ENCODE results near the gene GALNT12.

GALNT12 gene

DNA sequence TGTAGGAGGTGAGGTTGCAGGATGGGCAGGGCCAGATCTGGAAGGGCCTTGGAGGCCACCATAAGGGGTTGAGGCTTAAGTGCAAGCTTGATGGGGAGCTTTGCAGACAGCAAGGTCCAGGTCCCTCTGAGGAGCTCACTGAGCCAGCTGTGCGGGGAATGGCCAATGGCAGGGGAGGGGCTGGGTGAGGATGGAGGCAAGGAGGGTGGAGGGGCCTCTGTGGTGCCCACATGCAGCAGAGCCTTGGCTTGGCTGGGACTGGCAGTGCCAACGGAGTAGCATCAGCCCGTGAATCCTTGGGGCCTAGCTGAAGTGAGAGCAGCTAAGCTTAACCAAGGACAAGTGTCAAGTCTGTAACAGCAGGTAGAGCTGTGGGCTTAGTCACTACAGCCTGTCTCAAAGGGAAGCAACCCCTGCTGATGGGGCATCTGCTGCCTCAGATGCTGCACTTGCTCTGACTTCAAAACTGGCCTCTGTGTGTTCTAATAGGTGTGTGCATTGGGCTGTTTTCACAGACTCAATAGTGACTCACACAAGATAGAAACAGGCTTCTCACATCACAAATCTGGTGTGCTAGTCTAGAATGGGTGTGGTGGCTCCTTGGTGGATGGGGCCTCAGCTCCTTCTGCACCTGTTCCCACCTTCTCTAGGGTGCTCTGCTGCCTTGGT lies 16.3 kb downstream of the GALNT12 start:
- TF ChIP-seq, protein P1, sequence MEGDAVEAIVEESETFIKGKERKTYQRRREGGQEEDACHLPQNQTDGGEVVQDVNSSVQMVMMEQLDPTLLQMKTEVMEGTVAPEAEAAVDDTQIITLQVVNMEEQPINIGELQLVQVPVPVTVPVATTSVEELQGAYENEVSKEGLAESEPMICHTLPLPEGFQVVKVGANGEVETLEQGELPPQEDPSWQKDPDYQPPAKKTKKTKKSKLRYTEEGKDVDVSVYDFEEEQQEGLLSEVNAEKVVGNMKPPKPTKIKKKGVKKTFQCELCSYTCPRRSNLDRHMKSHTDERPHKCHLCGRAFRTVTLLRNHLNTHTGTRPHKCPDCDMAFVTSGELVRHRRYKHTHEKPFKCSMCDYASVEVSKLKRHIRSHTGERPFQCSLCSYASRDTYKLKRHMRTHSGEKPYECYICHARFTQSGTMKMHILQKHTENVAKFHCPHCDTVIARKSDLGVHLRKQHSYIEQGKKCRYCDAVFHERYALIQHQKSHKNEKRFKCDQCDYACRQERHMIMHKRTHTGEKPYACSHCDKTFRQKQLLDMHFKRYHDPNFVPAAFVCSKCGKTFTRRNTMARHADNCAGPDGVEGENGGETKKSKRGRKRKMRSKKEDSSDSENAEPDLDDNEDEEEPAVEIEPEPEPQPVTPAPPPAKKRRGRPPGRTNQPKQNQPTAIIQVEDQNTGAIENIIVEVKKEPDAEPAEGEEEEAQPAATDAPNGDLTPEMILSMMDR (conservative IDR thresholded peaks at IDR 0.05; ENCODE audit: low read length): no peak
- no peak overlapping the region for H3K4me3 ChIP-seq (ENCODE audit: low read length)
- DNase-seq (ENCODE audit: low read depth): no peak

DNA sequence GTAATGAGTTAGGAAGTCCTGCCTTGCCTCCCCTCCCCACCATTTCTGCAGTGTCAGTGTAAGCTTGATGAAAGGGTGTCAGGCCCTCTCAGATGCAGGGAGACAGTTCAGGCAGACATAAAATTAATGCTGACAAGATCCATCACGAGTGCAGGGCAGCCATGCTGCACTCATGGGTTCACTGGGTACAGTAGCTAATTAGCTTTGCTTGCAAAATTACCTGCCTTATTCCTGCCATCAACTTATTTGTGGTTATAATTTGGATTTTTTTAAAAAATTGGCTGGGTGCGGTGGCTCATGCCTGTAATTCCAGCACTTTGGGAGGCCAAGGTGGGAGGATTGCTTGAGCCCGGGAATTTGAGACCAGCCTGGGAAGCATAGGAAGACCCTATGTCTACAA lies 17.9 kb downstream of the GALNT12 start:
- no peak for DNase-seq (ENCODE audit: low read depth)

DNA sequence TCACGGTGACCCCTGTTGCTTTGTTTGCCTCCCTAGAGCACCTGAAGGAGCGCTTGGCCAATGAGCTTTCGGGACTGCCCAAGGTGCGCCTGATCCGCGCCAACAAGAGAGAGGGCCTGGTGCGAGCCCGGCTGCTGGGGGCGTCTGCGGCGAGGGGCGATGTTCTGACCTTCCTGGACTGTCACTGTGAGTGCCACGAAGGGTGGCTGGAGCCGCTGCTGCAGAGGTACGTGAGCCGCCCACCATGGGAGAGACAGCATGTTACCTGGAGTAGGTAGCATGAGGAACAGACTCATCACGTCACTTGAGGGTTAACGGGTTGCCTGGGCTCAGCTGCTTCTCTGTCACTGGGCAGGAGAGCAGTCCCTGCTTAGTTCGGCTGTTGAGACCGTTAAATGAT lies 19.2 kb downstream of the GALNT12 start:
- H3K4me3 ChIP-seq (ENCODE audit: low read length): no peak overlapping the region
- TF ChIP-seq, protein P1 (conservative IDR thresholded peaks at IDR 0.05; ENCODE audit: low read length): no peak
- DNase-seq (ENCODE audit: low read depth): no peak

More for the DNA sequence above, 17.9 kb downstream of the GALNT12 start:
- TF ChIP-seq, protein P1 (conservative IDR thresholded peaks at IDR 0.05; ENCODE audit: low read length): no peak
- H3K4me3 ChIP-seq (ENCODE audit: low read length): no peak overlapping the region

DNA sequence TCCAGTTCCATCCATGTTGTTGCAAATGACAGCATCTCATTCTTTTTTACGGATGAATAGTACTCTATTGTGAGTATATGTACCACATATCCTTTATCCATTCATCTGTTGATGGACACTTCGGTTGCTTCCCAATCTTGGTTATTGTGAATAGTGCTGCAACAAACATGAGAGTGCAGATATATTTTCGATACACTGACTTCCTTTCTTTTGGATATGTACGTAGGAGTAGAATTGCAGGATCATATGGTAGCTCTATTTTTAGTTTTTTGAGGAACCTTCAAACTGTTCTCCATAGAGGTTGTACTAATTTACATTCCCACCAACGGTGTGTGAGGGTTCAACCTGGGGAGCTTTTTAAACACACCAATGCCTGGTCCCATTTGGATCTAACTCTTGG lies 22.3 kb downstream of the GALNT12 start:
- no peak overlapping the region for H3K4me3 ChIP-seq (ENCODE audit: low read length)
- TF ChIP-seq, protein P1 (conservative IDR thresholded peaks at IDR 0.05; ENCODE audit: low read length): no peak
- no peak for DNase-seq (ENCODE audit: low read depth)

DNA sequence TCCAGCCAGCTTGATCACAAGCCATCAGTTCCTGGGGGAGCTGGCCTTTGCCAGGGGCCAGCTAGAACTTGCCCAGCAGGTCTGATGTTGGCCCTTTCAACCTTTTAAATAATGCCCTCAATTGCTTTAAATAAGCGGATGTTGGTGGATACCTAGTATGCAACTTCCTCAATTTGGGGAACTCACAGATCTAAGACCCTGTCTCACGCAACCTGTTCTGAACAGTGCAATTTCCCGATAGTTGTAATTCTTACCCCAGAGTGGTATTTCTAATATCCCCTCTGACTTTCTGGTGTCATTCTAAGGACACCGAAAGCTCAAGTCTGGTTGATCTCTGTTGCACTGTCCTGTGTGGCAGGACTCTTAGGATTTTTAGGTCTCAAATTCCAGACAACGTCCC lies 23.1 kb downstream of the GALNT12 start:
- no peak for DNase-seq (ENCODE audit: low read depth)
- no peak overlapping the region for H3K4me3 ChIP-seq (ENCODE audit: low read length)
- TF ChIP-seq, protein P1 (conservative IDR thresholded peaks at IDR 0.05; ENCODE audit: low read length): no peak

DNA sequence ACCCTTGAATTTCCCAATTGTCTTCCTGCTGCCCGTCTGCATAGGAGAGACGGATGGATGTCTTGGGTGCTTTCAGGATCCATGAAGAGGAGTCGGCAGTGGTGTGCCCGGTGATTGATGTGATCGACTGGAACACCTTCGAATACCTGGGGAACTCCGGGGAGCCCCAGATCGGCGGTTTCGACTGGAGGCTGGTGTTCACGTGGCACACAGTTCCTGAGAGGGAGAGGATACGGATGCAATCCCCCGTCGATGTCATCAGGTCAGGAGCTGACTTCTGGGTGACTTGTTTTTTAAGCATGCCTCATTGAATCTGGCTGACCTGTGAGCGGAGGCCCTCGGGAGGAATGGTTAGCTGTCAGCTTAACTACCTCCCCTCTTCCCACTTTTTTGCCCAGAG lies 24.2 kb downstream of the GALNT12 start:
- H3K4me3 ChIP-seq (ENCODE audit: low read length): no peak overlapping the region
- TF ChIP-seq, protein P1 (conservative IDR thresholded peaks at IDR 0.05; ENCODE audit: low read length): no peak
- DNase-seq (ENCODE audit: low read depth): no peak

DNA sequence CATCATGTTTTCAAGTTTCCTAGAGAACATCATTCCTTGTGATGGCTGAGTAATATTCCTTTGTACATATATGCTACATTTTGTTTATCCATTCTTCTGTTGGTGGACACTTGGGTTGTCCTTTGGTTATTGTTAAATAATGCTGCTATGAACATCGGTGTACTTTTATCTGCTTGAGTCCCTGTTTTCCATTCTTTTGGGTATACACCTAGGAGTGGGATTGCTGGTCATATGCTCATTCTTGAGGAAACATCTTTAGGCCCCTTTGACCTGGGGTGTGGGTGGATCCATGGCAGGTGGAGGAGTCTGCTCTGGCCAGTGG lies 25.3 kb downstream of the GALNT12 start:
- TF ChIP-seq, protein P1 (conservative IDR thresholded peaks at IDR 0.05; ENCODE audit: low read length): no peak
- no peak for DNase-seq (ENCODE audit: low read depth)
- H3K4me3 ChIP-seq (ENCODE audit: low read length): no peak overlapping the region

Measured in AG10803 (cell line).